HEK293 (cell line): ENCODE results near the gene LGALSL.

ENCODE experiments used
- CTCF ChIP-seq: fragments of 450-650 bp; formaldehyde crosslinking; IDR thresholded peaks from 2 replicates; pipeline ENCODE4 v1.5.1; 2016; ENCODE audit warnings: missing biosample characterization, missing genetic modification characterization
- ZNF274 ChIP-seq, 2 experiments: fragments of 200-500 bp in 1 of 2; fragments of 450-650 bp in 1 of 2; sonication (Bioruptor generic) in 1 of 2; formaldehyde crosslinking in 1 of 2; IDR thresholded peaks; 2 replicates each; pipeline versions ENCODE4 v1.5.1 to v1.6.1; 2014 to 2016; ENCODE audit warnings: borderline replicate concordance in 1 of 2, inconsistent platforms in 1 of 2, low read length in 1 of 2, missing biosample characterization in 1 of 2, missing genetic modification characterization in 1 of 2
- ZNF530 ChIP-seq: fragments of 450-650 bp; formaldehyde crosslinking; IDR thresholded peaks from 2 replicates; pipeline ENCODE4 v1.5.1; 2016; ENCODE audit warnings: low read depth, missing biosample characterization, missing genetic modification characterization

GRCh38 chr2:64414736-64415435, 39.1 kb upstream of the LGALSL start:
- TF ChIP-seq CTCF (tag by site-specific recombination), result no peak
- no peak for TF ChIP-seq ZNF530 (tag by site-specific recombination)
- no peak for TF ChIP-seq ZNF274 (IDR thresholded peaks at IDR 0.05; ENCODE audit: low read length)
- no peak for TF ChIP-seq ZNF274 (tag by site-specific recombination; IDR thresholded peaks at IDR 0.05; ENCODE audit: borderline replicate concordance)
